HepG2 (cell line): ENCODE data around the gene POLR1D. TPM values are rescaled to one million over a fixed set of nuclear protein-coding genes. Genes with fewer than 3 reads are reported as not detected.

Source experiments
- BATF2 ChIP-seq: sonication (generic); formaldehyde crosslinking; IDR thresholded peaks from 2 replicates; pipeline ENCODE4 v1.8.0; 2022; ENCODE audit warnings: mild to moderate bottlenecking, missing genetic modification reagents, moderate library complexity
- HNF1A ChIP-seq, 2 experiments: sonication (generic) in 1 of 2; formaldehyde crosslinking in 1 of 2; IDR thresholded peaks; 2 replicates each; pipeline versions ENCODE4 v1.4.0 to v1.6.1; 2016 to 2020; ENCODE audit warnings: borderline replicate concordance in 1 of 2, low read depth in 1 of 2, mild to moderate bottlenecking in 1 of 2, missing genetic modification reagents in 1 of 2
- HOMEZ ChIP-seq: IDR thresholded peaks from 2 replicates; pipeline ENCODE4 v1.6.1; 2016; ENCODE audit warnings: low read depth
- IRF2 ChIP-seq: IDR thresholded peaks from 2 replicates; pipeline ENCODE4 v1.6.1; 2018; ENCODE audit warnings: missing genetic modification reagents, missing compliant biosample characterization
- NR1H2 ChIP-seq: sonication (generic); formaldehyde crosslinking; IDR thresholded peaks from 2 replicates; pipeline ENCODE4 v1.8.1; 2022; ENCODE audit warnings: low read depth, missing genetic modification reagents, borderline replicate concordance
- SAP130 ChIP-seq: IDR thresholded peaks from 2 replicates; pipeline ENCODE4 v1.6.1; 2016; ENCODE audit warnings: low read depth
- ZNF441 ChIP-seq: sonication (generic); formaldehyde crosslinking; IDR thresholded peaks from 2 replicates; pipeline ENCODE4 v1.7.0; 2021; ENCODE audit warnings: missing genetic modification reagents, borderline replicate concordance
- polyA plus RNA-seq, 8 experiments: library from polyadenylated mRNA; depleted of rRNA in 3 of 8; stranded (reverse) in 7 of 8; unstranded in 1 of 8; fragments of >200 nt; fragmentation: Illumina TruSeq in 4 of 8; extraction: Trizol in 4 of 8; gene quantifications; 2 replicates each; pipeline versions ENCODE4 v1.2.1 to v1.2.3, GENCODE V29; 2011 to 2016; ENCODE audit warnings: low read depth in 4 of 8, missing spikeins in 1 of 8, mixed read lengths in 1 of 8; ENCODE audit not compliant: insufficient read depth in 1 of 8
- total RNA-seq, 5 experiments: library from RNA; depleted of rRNA; stranded (reverse); fragments of >200 nt; fragmentation: Illumina TruSeq; extraction: Trizol; gene quantifications; 2 replicates each; pipeline ENCODE4 v1.2.3, GENCODE V29; 2016; ENCODE audit warnings: low read depth in 1 of 5
- TF ChIP-seq, protein P1 (sequence below): sonication (generic); formaldehyde crosslinking; IDR thresholded peaks from 2 replicates; pipeline ENCODE4 v1.4.0; 2020; ENCODE audit warnings: missing genetic modification reagents, mild to moderate bottlenecking, borderline replicate concordance
- TF ChIP-seq, protein P2 (sequence below), 2 experiments: sonication (generic) in 1 of 2; formaldehyde crosslinking in 1 of 2; IDR thresholded peaks; 2 replicates each; pipeline versions ENCODE4 v1.4.0 to v1.6.1; 2018 to 2020; ENCODE audit warnings: missing genetic modification reagents in 2 of 2, borderline replicate concordance in 1 of 2, low read depth in 1 of 2, mild to moderate bottlenecking in 1 of 2, missing biosample characterization in 1 of 2
- TF ChIP-seq, protein P3 (sequence below): sonication (generic); formaldehyde crosslinking; IDR thresholded peaks from 2 replicates; pipeline ENCODE4 v1.5.1; 2020; ENCODE audit warnings: mild to moderate bottlenecking, missing genetic modification reagents, borderline replicate concordance

The POLR1D gene
- total and polyA plus RNA-seq, 2 of the 13 experiments (the other 11 are each of a cell fraction or from before 2014, with no cell fraction given) = 183 to 490 TPM

GRCh38 chr13:27625839-27626238 is 4.1 kb downstream of the POLR1D start (continued):
- TF ChIP-seq HNF1A (IDR thresholded peaks at IDR 0.05; ENCODE audit: low read depth) (no peak), HNF1A (CRISPR knock-in tag; IDR thresholded peaks at IDR 0.05; ENCODE audit: borderline replicate concordance) (peak; percentile 30; the same call in 1 of the 2 replicates), ZNF441 (no peak), SAP130 (peak; percentile 68), BATF2 (no peak), NR1H2 (CRISPR knock-in tag) (no peak), IRF2 (CRISPR knock-in tag) (peak; percentile 40; the same call in 1 of the 2 replicates), HOMEZ (peak; percentile 55; the same call in 1 of the 2 replicates)
- TF ChIP-seq, protein P1, sequence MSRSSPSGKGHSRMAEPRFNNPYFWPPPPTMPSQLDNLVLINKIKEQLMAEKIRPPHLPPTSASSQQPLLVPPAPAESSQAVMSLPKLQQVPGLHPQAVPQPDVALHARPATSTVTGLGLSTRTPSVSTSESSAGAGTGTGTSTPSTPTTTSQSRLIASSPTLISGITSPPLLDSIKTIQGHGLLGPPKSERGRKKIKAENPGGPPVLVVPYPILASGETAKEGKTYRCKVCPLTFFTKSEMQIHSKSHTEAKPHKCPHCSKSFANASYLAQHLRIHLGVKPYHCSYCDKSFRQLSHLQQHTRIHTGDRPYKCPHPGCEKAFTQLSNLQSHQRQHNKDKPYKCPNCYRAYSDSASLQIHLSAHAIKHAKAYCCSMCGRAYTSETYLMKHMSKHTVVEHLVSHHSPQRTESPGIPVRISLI (CRISPR knock-in tag) = 0 out of 2 replicates have a peak, but pooled peaks have one; percentile 20
- TF ChIP-seq, protein P2, sequence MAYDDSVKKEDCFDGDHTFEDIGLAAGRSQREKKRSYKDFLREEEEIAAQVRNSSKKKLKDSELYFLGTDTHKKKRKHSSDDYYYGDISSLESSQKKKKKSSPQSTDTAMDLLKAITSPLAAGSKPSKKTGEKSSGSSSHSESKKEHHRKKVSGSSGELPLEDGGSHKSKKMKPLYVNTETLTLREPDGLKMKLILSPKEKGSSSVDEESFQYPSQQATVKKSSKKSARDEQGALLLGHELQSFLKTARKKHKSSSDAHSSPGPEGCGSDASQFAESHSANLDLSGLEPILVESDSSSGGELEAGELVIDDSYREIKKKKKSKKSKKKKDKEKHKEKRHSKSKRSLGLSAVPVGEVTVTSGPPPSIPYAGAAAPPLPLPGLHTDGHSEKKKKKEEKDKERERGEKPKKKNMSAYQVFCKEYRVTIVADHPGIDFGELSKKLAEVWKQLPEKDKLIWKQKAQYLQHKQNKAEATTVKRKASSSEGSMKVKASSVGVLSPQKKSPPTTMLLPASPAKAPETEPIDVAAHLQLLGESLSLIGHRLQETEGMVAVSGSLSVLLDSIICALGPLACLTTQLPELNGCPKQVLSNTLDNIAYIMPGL (CRISPR knock-in tag; IDR thresholded peaks at IDR 0.05; ENCODE audit: borderline replicate concordance in 1 of 2, low read depth in 1 of 2) = 0 out of 4 replicates have a peak, but pooled peaks of 1 of the 2 experiments have one; percentile 25
- TF ChIP-seq, protein P3, sequence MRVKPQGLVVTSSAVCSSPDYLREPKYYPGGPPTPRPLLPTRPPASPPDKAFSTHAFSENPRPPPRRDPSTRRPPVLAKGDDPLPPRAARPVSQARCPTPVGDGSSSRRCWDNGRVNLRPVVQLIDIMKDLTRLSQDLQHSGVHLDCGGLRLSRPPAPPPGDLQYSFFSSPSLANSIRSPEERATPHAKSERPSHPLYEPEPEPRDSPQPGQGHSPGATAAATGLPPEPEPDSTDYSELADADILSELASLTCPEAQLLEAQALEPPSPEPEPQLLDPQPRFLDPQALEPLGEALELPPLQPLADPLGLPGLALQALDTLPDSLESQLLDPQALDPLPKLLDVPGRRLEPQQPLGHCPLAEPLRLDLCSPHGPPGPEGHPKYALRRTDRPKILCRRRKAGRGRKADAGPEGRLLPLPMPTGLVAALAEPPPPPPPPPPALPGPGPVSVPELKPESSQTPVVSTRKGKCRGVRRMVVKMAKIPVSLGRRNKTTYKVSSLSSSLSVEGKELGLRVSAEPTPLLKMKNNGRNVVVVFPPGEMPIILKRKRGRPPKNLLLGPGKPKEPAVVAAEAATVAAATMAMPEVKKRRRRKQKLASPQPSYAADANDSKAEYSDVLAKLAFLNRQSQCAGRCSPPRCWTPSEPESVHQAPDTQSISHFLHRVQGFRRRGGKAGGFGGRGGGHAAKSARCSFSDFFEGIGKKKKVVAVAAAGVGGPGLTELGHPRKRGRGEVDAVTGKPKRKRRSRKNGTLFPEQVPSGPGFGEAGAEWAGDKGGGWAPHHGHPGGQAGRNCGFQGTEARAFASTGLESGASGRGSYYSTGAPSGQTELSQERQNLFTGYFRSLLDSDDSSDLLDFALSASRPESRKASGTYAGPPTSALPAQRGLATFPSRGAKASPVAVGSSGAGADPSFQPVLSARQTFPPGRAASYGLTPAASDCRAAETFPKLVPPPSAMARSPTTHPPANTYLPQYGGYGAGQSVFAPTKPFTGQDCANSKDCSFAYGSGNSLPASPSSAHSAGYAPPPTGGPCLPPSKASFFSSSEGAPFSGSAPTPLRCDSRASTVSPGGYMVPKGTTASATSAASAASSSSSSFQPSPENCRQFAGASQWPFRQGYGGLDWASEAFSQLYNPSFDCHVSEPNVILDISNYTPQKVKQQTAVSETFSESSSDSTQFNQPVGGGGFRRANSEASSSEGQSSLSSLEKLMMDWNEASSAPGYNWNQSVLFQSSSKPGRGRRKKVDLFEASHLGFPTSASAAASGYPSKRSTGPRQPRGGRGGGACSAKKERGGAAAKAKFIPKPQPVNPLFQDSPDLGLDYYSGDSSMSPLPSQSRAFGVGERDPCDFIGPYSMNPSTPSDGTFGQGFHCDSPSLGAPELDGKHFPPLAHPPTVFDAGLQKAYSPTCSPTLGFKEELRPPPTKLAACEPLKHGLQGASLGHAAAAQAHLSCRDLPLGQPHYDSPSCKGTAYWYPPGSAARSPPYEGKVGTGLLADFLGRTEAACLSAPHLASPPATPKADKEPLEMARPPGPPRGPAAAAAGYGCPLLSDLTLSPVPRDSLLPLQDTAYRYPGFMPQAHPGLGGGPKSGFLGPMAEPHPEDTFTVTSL (CRISPR knock-in tag) = peak; percentile 83; the same call in 1 of the 2 replicates
